ENCODE measurements around the gene SAFB. TPM values are rescaled to one million over a fixed set of nuclear protein-coding genes. Genes with fewer than 3 reads are reported as not detected.
A peak's percentile ranks its signal among the peaks of the same experiment; 100 is the strongest.

The SAFB gene
- total and polyA plus RNA-seq, 2 of the 4 experiments (the other 2 are of a cell fraction): 18.5 to 41.2 TPM

GRCh38 chr19:5621945-5622464, 878 bp upstream of the SAFB start (continued):
- no peak for TF ChIP-seq SMC3 (IDR thresholded peaks at IDR 0.05; ENCODE audit: low read depth, low read length)

- peak overlapping the region; percentile 100 for H2AK9ac ChIP-seq (replicated peaks; ENCODE audit: low read depth, low read length, poor library complexity)
- no peaks in the 10 kb centered on the region for H3K9me3 ChIP-seq (ENCODE audit: control insufficient read depth, insufficient read depth, low read length)
- H2BK120ac ChIP-seq (ENCODE audit: low read depth, low read length): peak overlapping the region; percentile 41; the same call in 1 of the 2 replicates
- dilution Hi-C loops (cut with HindIII; ENCODE audit: low sequenced_read_pairs, unreplicated experiment): no loop called here
- H3K4me3 ChIP-seq (ENCODE audit: insufficient read depth, low read depth, low read length): peak overlapping the region; percentile 64
- ChIA-PET POLR2A (ENCODE audit: unreplicated experiment) (interaction anchor here (0.7 kb wide), 1 partner anchor 23 kb away, joined by 5 read pairs; no protein-coding TSS in a partner anchor), CTCF (no interaction called here)
- H2AFZ ChIP-seq (replicated peaks; ENCODE audit: low read length, poor library complexity): peak overlapping the region; percentile 97
- peak overlapping the region; percentile 75 to 87 for H4K8ac ChIP-seq (ENCODE audit: low read depth in 2 of 2, low read length in 2 of 2)
- 0% methylated on average over 12 of the region's 50 CpGs; no CpG with 5 or more reads in 1 of the 2 experiments for WGBS, 2 experiments (ENCODE audit: extremely low coverage in 2 of 2, insufficient read length in 1 of 2)
- peak overlapping the region; percentile 76 for H3K4me2 ChIP-seq (ENCODE audit: low read depth, low read length)
- intact Hi-C loops (cut with micrococcal nuclease): loop anchor here (5.0 kb wide), 1 partner anchor 44 kb away; no protein-coding TSS in a partner anchor
- H4K20me1 ChIP-seq (ENCODE audit: insufficient read depth, low read length): peaks cover 72% of the 10 kb centered on the region
- peak overlapping the region; percentile 99 for H2AK5ac ChIP-seq (ENCODE audit: low read depth, low read length)
- peaks cover 19% of the 10 kb centered on the region for H3K9me1 ChIP-seq (ENCODE audit: insufficient read depth, low read length)
- H2BK20ac ChIP-seq (ENCODE audit: low read depth, low read length): no peak overlapping the region
- H3K36me3 ChIP-seq (ENCODE audit: control insufficient read depth, insufficient read depth, low read length): peaks cover 40% of the 10 kb centered on the region
- peaks cover 15 to 68% of the 10 kb centered on the region in 2 experiments for H3K79me1 ChIP-seq (ENCODE audit: low read depth in 1 of 2, low read length in 2 of 2)
- peak overlapping the region; percentile 83 for H4K5ac ChIP-seq (ENCODE audit: low read depth, low read length)
- peaks cover 19% of the 10 kb centered on the region for H3K4me1 ChIP-seq (ENCODE audit: control insufficient read depth, insufficient read depth, low read length)
- no peaks in the 10 kb centered on the region for H3K27me3 ChIP-seq (ENCODE audit: control insufficient read depth, insufficient read depth, low read length)
- BruUV-seq (replicated peaks): no TSS peak
- H3K27ac ChIP-seq (ENCODE audit: insufficient read depth, low read length): peak overlapping the region; percentile 82
- H3K23ac ChIP-seq (ENCODE audit: low read depth, low read length): peak overlapping the region; percentile 96
- peak overlapping the region; percentile 98 for H3K14ac ChIP-seq (replicated peaks; ENCODE audit: low read depth, low read length)
- H2BK5ac ChIP-seq (ENCODE audit: low read depth, low read length, poor library complexity, severe bottlenecking): peak overlapping the region; percentile 71
- peak overlapping the region; percentile 90 for H4K91ac ChIP-seq (ENCODE audit: insufficient read depth, low read depth, low read length)
- peak overlapping the region; percentile 42; the same call in 1 of the 2 replicates for H3K18ac ChIP-seq (ENCODE audit: low read depth, low read length)
- H3K9ac ChIP-seq (ENCODE audit: low read depth, low read length): peak overlapping the region; percentile 80
- DNase-seq: no peak
- H3K4ac ChIP-seq (ENCODE audit: low read depth, low read length): peak overlapping the region; percentile 94
- H3K56ac ChIP-seq (ENCODE audit: extremely low read depth, insufficient read depth, low read length): peak overlapping the region; percentile 88
- H2BK15ac ChIP-seq (ENCODE audit: low read depth, low read length): no peak overlapping the region
- in situ Hi-C loops (cut with MboI; ENCODE audit: low sequenced_read_pairs): no loop called here
- ATAC-seq (ENCODE audit: low read depth): peak; percentile 0; the same call in 1 of the 2 replicates
- TF ChIP-seq POLR2A (IDR thresholded peaks at IDR 0.05; ENCODE audit: low read depth, low read length) (no peak), BHLHE40 (IDR thresholded peaks at IDR 0.05; ENCODE audit: low read depth, low read length) (no peak), SMC3 (IDR thresholded peaks at IDR 0.05; ENCODE audit: low read depth, low read length) (no peak), CEBPB (IDR thresholded peaks at IDR 0.05; ENCODE audit: low read depth, low read length) (no peak), NFE2L2 (IDR thresholded peaks at IDR 0.05; ENCODE audit: low read depth, low read length) (no peak), MAZ (IDR thresholded peaks at IDR 0.05; ENCODE audit: borderline replicate concordance, low read depth, low read length) (no peak), RAD21 (IDR thresholded peaks at IDR 0.05; ENCODE audit: low read length) (no peak), CHD1 (IDR thresholded peaks at IDR 0.05; ENCODE audit: low read depth, low read length) (no peak; the same call in 1 of the 2 replicates), USF2 (IDR thresholded peaks at IDR 0.05; ENCODE audit: low read depth, low read length) (no peak), RFX5 (IDR thresholded peaks at IDR 0.05; ENCODE audit: low read depth, low read length) (no peak), MXI1 (IDR thresholded peaks at IDR 0.05; ENCODE audit: borderline replicate concordance, low read depth, low read length) (no peak), RCOR1 (IDR thresholded peaks at IDR 0.05; ENCODE audit: insufficient replicate concordance, low read length) (no peak), CTCF (conservative IDR thresholded peaks at IDR 0.05; ENCODE audit: low read depth, low read length) (no peak), MAFK (IDR thresholded peaks at IDR 0.05; ENCODE audit: low read depth, low read length) (no peak)
Observed at GRCh38 chr19:5623397-5624017, 624 bp downstream of the SAFB start.
